GF-D8 (cell line): Measurements from ENCODE around the gene BMP7.

Experiments
- DNase-seq: peaks from one replicate; lab custom pipeline; 2025; lab: John Stamatoyannopoulos, UW

BMP7 gene

DNA sequence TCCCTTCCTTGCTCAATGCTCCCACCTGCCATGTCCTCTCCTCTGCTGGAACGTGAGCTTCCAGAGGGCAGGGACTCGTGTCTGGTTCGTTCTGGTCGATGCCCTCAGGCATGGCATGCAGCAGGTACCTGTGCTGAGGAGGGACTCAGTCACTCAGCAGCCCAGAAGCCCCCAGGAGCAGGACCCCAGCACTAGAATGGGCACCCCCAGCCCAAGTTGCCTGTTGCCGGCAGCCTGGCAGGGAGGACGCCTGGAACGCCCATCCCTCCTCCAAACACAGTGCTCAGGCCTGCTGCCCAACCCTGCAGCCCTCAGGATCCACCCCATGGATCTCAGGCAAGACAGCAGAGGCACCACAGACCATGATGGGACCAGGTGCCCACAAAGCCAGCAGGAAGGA is 40.6 kb downstream of the BMP7 start:
- no peak for DNase-seq

DNA sequence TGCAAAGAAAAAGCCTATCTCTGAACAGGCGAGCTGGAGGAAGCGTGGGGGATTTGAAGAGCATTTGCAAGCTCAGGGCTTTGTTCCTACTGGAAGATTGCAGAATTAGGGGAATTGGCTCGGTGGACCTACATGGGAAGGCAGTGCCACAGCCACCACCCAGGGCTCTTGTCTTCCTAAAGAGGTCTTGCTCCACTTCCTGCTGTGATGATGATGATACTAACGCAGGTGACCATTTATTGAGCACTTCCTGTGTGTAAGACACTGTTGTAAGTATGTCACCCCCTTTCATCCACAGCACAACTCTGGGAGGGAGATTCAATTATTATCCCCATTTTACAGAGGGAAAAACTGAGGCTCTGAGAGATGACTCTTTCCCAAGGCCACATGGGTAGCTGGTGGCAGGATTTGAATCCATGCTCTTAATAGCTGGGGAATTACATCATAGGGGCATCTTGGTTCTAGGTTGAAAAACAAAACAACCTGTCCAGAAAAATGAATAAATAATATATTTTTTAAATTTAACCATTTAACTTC is 41.2 kb downstream of the BMP7 start:
- DNase-seq: no peak

DNA sequence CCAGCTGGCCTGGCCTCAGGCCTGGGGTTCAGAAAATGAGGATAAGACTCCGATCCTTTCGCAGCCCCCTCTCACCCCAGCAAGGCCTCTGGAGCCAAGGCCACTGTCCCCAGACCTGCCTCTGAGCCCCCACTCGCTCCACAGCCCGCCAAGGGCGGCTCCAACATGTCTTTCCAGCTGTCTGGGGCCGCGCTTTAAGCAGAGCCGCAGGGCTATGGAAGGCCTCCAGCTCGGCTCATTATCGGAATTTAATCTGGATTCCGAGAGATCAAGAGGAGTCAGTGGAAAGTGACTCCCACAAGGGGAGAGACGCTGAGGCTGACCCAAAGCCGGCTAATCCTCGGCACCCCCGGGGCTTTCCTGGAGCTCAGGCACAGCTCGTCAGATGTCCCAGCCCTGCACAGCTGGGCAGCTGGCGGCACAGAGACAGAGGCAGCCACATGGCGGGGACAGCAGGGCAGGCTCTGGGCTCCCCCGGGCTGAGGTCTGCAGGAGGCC is 41.8 kb downstream of the BMP7 start:
- no peak for DNase-seq

DNA sequence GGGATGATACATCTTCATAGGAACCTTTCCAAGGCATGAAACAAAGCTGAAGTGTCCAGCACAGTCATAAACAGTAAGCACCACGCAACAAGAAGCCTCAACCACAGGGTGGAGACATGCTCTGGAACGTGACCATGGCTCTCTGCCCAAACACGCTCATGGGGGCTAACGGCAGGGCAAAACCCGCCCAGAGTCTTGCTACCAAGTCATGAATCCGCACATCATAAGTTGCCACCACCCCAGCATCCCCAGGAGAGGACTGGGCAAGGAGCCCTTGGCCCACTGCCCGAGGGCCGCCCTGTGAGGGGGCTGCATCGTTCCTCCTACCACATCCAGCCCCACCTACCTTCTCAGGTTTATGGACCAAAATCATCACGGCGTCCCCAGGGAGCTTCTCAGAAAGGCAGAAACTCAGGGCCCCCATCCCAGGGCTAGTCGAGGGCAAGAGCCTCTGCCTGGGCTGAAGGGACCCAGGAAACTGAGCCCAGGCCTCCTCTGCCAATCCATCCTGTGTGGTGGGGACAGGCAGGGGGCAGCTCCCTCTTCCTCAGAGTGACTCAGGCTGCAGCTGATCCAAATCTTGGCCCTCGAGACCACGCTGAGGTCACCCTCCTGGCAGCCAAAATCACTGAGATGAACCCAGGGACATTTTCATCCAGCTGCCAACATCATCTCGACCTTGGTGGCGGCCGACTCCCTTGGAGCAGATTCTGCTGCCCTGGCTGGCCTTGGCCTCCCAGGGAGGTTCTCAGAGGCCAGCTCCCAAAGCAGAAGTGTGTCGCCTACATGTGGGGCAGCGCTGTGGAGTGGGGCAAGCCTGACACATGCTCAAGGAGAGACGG is 42.6 kb downstream of the BMP7 start:
- no peak for DNase-seq

DNA sequence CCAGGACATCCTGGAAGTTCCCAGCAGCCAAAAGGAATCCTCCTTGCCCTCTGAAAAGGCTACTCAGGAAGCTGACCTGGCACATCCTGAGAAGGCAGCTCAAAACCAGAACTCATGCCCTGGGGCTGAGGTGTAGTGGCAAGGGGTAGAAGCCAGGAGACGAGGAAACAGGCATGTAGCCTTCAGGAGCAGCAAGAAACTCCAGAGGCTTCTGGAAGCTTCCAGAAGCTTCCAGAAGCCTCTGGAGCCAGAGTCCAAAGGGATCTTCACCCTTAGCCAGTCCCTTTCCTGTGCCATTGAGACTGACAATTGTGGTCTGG is 43.9 kb downstream of the BMP7 start:
- DNase-seq: no peak

DNA sequence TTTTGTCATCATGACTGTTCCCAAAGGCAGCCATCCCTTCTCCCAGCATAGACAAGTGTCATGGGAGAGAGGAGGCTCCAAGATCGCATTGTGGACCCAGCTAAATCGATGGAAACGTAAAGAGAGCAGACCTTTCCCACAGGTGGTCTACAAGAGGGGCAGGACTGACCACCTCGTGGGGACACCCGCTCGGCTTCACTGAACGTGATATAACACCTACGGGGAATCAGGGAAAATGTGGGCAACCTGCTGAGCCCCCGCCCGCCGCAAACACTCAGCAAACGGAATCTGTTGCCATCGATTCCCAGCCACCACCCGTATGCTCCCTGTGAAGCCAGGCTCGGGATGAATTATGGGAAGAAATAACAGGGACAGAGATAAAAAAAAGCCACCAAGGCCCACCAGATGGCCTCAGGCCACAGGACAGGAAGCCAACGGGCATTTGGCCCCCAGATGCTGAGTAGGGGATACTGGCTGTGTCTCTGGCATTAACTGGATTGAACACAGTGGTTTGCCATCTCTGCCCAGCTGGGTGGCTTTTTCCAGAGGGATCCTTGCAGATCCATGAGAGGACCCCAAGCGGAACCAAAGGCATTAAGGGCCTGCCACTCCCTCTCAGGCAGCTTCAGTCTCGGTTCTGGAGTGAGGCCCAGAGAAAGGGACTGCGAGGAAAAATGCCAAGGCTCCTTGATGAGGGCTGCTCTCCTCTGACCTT is 44.4 kb downstream of the BMP7 start:
- no peak for DNase-seq

DNA sequence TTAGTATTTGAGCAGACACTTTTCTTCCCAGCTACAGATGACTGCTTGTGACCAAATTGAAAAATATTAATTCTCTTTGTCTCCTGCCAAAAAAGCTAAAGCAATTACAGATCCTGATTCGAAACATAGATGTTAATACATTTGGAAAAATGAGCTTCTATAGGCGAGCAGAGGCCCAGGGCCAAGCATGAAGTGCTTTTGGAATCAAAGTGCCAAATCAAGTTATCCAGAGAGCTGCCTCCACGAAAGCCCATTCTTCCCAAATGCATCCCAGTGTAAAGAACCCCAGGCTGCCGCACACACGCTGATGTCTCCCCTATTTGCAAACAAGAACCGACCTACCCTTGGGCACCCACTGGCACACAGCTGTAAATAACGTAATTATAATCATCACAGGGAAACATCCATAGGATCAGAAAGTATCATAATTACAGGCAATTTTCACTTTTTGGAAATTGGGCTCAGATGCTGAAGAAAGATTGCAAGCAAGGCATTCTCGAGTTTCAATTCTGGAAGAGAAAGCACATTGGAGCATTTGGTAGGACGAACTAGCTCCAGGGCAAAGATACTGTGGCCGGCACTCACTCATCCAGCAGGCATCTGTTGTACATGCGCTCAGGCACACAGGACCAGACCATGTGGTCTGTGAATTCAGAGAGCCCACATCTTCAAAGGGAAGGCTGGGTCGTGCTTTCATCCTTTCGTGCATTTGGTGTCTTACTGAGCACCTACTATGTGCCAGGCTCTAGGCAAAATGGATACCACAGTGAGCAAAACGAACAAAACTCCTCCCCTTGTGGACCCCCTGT is 45.9 kb downstream of the BMP7 start:
- no peak for DNase-seq

DNA sequence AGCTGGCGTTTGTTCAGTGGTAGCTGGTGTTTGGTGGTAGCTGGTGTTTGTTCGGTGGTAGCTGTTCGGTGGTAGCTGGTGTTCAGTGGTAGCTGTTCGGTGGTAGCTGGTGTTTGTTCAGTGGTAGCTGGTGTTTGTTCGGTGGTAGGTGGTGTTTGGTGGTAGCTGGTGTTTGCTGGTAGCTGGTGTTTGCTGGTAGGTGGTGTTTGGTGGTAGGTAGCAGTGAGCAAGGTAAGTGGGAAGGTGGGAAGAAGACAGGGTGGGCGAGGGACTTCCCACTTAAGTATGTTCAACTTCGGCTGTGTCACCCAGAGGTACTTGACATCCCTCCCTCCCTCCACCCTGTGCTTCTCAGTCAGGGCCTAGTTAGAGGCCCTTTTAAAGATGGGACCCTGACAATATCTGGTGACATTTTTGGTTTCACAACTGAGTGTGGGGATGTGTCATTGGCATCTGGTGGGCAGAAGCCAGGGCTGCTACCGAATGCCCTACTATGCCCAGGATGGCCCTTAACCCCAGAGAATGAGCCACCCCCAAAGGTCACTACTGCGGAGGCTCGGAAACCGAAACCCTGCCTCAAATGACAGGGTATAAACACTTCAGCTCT is 47.3 kb downstream of the BMP7 start:
- DNase-seq: no peak

DNA sequence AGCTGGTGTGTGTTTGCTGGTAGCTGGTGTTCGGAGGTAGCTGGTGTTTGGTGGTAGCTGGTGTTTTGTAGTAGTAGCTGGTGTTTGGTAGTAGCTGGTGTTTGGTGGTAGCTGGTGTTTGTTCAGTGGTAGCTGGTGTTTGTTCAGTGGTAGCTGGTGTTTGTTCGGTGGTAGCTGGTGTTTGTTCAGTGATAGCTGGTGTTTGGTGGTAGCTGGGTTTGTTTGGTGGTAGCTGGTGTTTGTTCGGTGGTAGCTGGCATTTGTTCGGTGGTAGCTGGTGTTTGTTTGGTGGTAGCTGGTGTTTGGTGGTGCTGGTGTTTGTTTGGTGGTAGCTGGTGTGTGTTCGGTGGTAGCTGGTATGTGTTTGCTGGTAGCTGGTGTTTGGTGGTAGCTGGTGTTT is 48.0 kb downstream of the BMP7 start:
- no peak for DNase-seq

DNA sequence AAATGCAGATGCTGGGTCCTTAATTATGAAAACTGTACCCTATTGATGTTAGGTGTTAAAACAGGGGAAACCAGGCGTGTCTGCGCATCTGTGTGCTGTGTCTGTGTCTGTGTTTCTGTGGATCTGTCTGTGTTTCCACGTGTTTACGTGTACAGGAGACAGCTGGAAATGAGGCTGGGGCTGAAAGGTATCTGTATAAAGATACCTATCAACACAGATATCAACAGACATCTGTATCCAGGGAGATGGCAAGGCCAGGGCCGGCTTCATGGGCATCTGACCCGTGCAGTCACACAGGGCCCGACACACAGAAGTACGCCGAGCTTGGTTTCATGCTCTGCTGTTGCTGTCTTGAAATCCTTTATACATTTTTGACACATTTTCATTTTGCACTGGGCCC is 48.6 kb downstream of the BMP7 start:
- no peak for DNase-seq

DNA sequence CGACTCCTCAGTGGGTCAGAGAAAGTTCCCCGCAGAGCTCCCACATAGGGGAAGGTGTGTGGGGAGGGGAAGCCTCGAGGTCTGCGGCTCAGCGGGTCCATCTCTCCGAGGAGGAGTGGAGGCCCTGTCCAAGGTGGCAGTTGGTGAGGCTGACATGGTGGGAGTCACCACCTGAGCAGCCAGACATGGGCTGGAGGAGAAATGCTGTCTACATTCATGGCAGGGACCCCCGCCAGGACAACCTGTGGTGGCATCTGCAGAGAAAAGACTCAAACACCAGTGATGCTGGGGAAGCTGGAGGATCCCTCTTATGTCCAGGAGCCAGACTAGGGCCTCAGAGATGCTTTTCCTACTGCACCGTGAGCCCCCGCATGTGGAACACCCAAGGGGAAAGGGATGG is 49.8 kb downstream of the BMP7 start:
- DNase-seq: no peak

DNA sequence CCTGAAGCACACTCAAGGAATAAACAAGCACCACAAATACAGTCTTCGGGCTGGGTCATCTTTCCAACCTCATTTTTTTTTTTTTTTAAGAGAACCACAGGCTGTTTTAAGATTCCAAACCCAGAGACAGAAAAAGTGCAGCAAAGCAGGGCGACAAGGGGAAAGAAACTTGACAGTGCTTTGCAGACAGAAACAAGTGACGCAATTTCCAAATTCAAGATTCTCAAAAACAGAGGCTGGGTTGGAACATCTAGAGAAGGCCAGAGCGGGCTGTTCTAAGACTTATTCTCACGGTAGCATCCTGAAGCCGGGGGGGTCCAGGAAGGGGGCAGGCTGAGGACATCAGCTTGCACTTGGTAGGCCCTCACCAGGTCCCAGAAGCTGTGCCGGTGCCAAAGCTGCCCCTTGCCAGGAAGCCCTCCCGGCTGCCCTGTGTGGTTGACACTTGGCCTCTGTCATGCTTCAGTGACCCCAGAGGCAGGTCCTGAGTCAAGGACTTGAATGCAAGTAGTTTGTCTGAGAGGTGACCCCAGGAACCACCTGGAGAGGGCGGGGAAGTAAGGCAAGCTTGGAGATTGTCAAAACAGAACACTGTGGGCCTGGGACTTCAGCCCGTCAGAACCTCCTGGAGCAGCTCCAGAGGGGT is 50.5 kb downstream of the BMP7 start:
- no peak for DNase-seq

DNA sequence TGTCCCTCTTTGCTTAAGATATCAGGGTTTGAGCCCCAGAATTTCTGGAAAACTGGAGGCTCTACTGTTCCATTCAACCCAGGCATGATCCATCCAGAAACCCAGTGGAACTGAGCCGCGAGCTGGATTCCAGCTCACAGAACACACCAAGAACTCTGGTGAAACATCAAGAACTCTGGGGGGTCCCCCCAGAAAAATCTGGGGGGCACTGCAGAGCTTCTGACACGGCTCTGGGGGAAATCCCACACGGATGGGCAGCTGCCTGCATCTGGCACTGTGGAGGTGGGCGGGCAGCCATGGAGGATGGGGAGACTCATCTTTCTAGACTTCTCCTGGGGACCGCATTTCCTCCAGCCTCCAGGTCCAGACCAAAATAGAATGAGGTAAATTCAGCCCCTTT is 51.0 kb downstream of the BMP7 start:
- DNase-seq: no peak

DNA sequence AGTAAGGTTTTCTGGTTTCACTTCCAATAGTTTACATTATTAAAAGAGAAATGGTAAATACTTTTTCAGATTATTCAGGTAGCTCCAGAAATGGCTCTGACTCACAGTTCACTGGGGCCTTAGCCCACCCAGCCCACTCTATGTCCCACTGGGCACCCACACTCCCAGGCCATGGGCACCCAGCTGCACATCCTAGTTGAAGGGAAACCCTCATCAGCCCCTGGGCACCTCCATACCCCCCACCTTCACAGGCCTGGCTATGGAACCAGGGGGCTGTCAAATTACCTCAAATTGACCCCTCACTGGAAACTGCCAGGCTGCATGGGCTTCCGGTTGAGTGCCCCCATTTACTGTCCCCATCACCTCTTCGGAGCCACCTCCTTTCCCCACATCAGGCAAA is 51.5 kb downstream of the BMP7 start:
- no peak for DNase-seq

DNA sequence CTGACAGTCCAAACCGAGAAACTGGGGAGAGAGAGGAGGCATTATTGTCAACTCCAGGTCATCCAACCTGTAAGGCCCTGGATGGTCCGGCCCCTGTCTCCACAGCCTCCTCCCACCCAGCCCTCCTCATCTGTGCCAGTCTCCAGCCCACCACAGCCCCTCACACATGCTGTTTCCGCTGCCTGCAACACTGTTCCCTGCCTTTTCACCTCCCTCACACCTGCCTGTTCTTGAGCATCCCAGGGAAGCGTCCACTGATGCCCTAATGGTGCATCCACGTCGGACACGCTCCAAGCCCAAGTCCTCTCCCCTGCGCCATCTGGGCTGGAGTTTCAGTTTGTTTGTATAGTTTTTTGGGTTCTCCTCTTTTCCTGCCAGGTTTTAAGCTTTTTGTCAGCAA is 52.0 kb downstream of the BMP7 start:
- no peak for DNase-seq

DNA sequence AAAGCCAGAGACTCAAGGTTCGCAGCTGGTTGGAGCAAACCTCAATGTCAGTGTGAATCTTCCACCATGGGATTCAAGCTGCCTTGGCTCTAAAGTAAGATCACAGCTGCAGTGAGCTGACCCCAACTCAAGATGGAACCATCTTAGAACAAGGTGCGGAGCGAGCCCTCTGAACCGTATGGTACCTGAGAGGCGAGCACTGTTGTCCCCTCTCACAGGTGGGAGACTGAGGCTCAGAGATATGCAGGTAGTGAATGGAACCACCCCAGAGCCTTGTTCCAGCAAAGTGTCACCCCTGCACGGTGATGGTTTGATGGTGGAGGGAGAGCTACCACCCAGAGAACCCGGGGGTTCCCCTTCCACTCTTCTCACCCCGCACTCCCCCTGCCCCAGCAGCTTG is 52.5 kb downstream of the BMP7 start:
- DNase-seq: no peak

DNA sequence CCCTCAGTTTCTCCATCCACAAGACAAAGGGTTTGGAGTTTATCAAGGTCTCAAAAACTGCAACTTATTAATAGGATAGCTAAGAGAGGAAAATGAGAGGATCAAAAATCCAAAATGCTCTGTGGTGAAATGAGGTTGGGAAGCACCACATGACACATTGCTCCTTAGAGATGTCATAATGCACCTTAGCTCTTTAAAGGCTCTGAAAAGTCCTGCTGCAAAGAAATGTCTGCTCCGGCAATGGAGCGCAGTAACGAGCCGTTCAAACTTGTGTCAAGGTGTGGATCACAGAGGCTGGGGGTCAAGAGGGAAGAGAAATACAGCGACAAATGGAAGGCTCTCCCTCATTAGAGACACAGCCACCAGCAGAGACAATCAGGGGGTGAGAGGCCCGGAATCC is 53.1 kb downstream of the BMP7 start:
- DNase-seq: no peak

DNA sequence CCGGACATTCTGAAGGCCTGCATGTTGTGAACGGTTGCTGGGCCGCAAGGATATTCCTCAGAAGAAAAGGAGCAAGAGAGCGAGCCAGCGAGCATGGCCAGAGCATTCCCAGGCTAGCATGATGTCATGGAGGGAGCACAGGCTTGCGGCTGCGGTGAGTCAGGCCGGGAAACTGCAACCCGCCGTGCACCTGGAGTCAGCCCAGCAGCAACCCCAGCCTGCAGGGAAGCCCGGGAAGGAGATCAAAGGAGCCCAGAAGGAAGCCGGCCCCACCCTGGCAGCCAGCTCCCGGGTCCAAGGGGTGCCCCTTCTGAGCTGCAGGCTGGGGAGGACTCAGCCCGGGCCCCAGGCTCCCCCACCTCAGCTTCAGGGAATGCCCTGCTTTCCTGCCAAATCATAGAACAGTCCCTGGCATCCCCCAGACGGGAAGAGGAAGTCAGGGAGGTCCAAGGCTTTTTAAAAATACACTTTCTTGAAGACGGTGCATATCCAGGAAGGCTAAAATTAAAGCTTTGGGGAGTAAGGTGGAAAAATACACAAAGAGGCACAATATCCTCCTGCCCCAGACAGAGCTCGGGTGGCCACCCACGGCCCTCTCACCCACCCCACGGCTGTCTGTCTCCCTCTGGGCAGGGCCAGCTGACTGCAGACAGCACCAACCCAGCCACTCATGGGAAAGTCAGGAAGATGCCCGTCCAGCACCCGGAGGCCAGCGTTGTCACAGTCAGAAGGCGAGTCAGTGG is 53.7 kb downstream of the BMP7 start:
- DNase-seq: no peak

DNA sequence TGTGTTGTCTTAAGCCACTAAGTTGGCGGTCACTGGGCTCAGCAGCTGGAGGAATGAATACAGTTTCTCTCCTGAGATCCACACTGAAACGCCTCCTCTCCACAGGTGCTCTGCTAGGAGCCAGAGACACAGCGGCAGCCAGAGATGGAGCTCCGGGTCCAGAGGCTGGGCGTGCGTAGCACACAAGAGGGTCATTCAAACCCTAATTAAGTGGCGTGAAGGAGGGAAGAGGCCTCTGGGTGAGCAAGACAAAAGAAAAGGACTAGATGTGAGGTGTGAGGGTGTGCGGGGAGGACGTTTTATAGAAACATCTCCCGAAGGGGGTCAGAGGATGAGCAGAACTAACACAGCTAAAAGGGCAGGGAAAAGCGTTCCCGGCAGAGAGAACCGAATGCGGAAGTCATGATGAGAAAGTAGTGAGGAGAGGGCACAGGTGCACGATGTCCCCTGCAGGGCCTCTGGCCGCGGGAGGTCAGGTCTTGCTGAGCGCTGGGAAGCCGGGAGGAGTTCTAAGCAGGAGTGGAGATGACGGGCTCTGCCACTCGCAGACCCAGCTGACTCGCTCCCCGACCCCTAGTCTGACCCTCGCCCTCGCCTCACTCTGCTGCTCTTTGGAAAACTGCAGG is 54.4 kb downstream of the BMP7 start:
- DNase-seq: no peak

DNA sequence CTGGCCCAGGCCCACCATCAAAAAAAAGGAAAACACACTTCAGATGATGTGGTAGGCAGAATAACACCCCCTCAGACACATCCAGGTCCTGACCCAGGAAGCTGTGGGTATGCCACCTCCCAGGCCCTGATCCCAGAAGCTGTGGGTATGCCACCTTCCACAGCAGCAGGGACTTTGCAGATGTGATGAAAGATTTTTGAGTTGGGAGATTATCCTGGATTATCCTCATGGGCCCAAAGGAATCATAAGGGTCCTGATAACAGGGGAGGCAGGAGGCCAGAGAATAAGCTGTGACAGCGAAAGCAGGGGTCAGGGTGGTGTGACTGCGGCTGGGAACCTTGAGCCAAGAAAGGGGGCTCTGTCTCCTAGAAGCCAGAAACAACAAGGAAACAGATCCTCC is 55.0 kb downstream of the BMP7 start:
- DNase-seq: no peak

DNA sequence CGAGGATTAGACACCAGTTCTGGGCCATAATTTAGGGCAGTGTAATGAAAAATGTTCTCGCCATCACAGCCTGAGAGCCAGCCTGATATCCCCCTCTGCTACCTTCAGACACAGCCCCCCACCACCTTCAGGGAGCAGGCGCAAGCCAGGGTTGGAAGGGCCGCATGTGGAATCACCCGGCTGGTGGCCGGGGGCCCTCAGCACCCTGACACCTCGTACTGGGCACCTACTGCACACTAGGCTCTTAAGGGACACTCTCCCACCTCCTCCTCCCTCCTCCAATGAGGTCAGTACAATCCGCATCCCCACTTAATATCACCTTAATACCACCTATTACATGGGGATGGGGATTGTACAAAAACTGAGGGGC is 55.5 kb downstream of the BMP7 start:
- no peak for DNase-seq
